Gastroesophageal sphincter (tissue), 3 donors: ENCODE data around the gene C5.

ENCODE experiments used
- EP300 ChIP-seq: sonication (generic); formaldehyde crosslinking; IDR thresholded peaks from one replicate; pipeline ENCODE4 v1.6.1; 2017; ENCODE audit warnings: antibody characterized with exemption, mild to moderate bottlenecking
- POLR2AphosphoS5 ChIP-seq: sonication (generic); formaldehyde crosslinking; IDR thresholded peaks from one replicate; pipeline ENCODE4 v1.6.1; 2017; ENCODE audit warnings: antibody characterized with exemption
- TF ChIP-seq, protein P1 (sequence below), 4 experiments: fragments of 200-600 bp in 2 of 4; fragments of 450-650 bp in 2 of 4; sonication (generic) in 1 of 4; IDR thresholded peaks; one replicate each; pipeline ENCODE4 v1.5.1; 2017 to 2019; ENCODE audit warnings: antibody characterized with exemption in 4 of 4, mild to moderate bottlenecking in 2 of 4, moderate library complexity in 2 of 4

DNA sequence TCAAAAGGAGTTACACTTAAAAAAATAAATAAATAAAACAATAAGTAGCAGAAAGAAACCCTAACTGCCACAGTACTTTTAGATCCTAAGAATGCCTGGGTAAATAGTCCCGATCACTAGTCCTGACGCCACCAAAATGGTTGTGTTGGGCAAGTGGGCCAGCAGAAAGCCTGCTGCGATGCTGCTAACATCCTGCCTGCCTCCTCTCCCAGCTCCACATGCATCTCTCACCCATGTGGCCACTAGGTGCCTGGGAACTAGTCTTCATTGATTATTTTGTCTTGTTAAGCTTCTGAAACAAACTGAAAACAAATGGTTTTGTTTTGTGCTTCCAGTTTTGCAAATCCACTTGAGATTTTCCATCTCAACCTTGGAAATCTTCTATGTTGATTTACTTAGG lies 69.1 kb downstream of the C5 start:
- TF ChIP-seq, protein P1, sequence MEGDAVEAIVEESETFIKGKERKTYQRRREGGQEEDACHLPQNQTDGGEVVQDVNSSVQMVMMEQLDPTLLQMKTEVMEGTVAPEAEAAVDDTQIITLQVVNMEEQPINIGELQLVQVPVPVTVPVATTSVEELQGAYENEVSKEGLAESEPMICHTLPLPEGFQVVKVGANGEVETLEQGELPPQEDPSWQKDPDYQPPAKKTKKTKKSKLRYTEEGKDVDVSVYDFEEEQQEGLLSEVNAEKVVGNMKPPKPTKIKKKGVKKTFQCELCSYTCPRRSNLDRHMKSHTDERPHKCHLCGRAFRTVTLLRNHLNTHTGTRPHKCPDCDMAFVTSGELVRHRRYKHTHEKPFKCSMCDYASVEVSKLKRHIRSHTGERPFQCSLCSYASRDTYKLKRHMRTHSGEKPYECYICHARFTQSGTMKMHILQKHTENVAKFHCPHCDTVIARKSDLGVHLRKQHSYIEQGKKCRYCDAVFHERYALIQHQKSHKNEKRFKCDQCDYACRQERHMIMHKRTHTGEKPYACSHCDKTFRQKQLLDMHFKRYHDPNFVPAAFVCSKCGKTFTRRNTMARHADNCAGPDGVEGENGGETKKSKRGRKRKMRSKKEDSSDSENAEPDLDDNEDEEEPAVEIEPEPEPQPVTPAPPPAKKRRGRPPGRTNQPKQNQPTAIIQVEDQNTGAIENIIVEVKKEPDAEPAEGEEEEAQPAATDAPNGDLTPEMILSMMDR (IDR thresholded peaks at IDR 0.05), result no peak
- TF ChIP-seq POLR2AphosphoS5 (no peak), EP300 (no peak)
